DMS79 (cell line): ENCODE results near the gene ITGB7.
"Not testable (repeated sequence)": the region's sequence is repeated elsewhere in the genome, so short reads cannot be mapped to it uniquely, and the experiment has no call there.

Experiments
- DNase-seq: peaks from one replicate; lab custom pipeline; 2025; lab: John Stamatoyannopoulos, UW

ITGB7 gene

DNA sequence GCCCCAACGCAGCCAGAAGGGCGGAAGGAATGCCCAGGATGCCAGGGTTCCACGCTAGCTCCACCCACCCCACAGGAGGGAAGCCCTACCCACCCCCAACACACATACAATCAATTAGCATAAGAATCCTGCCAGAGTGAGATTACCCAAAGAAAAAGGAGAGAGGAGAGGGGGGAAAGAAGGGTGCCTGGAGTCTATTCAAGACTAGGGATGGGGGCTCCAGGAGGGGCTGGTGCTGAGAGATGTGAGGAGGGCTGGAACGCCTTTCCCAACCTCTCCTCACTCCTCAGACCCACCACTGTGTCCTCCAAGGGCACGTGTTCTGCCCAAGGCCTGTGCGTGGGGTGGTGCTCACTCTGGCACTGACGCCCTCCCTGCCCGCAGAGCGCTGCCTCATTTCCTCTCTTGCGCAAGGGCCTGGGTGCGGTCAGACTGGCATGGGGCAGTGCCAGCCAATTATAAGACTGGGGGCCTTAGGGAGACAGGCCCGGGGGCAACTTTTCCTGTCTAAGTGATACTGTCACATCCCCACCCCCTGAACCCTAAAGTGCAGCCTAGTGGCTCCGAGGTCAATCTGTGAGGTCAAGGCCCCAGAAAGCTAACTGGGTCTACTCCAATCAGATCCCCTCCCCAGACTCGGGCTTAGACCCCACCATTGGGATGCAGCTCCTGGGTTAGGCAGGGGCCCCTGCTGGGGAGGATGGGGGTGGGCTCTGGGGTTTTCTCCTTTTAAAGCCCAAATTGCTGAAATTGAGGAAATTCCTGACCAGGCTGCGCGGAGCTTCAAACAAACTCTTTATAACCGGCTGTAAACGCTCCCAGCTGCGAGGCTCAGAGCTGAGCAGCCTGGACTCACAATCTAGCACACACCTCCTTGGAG lies 10.2 kb upstream of the ITGB7 start:
- DNase-seq = no peak

DNA sequence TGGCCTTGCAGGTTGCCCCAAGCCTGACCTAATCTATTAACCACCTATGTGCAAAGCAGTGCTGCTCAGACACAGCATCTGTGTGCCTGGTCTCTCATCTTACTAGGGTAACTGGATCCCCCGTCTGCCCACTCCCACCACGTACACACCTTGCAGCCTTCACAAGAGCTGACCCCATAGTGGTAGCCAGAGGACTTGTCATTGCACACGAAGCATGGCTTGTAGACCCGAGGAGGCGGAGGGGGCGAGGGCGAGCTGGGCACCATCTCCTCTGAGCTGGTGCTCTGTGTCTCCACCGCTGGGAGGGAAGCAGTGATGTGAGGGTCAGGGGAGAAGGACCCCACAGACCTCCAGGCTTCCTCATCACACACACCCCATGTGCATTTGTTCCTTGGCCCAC lies 8.4 kb upstream of the ITGB7 start:
- DNase-seq = no peak

DNA sequence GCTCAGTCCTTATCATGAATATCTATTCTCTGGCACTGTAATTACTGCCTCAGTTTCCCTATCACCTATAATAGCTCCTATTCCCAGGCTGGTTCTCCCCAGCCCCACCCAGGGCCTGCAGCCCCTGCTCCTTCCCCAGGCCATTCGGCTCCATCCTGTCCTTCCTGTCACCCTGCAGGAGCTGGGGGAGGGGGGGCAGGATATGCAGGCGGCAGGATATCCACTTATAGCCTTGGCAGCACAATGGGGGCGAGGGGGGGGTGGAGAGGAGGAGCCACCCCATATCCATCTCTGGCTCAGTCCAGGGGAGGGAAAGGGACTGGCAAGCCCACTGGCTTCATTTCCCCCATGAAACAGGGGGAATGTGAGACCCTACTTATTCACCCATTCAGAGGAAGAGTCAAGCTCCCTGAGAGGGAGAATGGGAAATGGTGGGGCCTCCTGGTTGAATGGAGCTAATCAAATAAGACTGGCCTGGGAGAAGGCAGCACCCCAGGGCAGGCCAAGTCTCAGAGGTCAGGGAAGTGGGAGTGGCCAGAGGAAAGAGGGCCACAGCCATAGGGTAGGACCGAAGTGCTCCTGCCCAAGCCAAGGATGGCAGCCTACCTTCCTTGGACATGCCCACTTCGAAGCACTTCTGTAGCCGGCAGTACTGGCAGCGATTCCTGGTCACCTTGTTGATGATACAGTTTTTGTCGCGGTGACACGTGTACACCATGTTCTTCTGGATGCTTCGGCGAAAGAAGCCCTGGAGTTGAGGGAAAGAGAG lies 7.8 kb upstream of the ITGB7 start:
- no peak for DNase-seq

DNA sequence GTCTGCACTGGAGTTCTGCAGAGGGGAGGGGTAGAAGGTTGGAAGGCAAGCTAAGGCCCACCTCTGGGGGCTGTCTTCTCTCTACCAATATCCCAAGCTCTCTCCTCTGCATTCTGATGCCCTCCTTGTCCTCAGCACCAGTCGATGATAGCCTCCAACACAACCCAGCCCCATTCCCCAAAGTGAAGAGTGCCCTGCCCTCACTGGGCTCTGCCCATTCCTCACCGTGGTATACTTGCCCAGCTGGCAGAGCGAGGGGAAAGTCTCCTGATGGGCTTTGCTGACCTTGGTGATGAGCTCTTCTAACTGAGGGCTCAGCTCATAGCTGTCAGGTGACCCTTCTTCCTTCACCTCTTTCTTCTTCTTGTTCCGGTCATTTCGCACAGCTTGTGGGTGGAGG lies 7.2 kb upstream of the ITGB7 start:
- no peak for DNase-seq

DNA sequence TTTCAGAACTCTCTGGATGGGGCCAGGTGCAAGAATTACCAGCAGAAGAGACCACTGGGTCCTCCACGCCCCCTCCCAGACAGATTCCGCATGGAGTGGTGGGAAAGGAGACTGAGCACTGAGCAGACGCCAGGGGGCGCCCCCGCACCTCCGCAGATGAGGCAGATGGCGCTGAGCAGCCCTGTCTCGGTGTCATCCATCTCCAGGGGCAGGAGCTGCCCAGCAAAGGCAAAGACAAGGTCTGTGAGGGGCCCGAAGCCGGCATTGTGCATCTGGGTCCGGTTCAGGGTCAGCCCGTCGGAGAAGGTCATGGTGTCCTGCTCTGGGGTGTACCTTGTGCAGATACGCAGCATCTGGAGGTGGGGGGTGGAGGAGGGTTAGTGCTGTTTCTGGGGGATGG lies 6.3 kb upstream of the ITGB7 start:
- DNase-seq = no peak

DNA sequence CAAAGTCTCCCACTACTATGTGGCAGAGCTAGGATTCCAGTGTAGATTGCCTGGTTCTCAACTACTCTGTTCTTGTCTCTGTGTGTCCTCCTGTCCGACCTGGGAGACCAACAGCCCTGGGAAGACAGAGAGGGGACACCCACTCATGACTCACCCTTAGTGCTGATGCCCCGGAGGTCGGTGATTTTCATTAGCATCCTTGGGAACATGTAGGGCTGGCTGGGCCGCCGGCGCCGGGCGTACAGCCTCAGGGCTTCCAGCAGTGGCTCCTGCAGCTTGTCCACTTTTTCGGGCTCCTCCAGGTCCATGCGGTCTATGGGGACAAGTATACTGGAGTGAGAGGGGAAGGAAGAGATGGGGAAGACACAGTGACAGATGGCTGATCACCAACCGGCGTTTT lies 5.9 kb upstream of the ITGB7 start:
- no peak for DNase-seq

DNA sequence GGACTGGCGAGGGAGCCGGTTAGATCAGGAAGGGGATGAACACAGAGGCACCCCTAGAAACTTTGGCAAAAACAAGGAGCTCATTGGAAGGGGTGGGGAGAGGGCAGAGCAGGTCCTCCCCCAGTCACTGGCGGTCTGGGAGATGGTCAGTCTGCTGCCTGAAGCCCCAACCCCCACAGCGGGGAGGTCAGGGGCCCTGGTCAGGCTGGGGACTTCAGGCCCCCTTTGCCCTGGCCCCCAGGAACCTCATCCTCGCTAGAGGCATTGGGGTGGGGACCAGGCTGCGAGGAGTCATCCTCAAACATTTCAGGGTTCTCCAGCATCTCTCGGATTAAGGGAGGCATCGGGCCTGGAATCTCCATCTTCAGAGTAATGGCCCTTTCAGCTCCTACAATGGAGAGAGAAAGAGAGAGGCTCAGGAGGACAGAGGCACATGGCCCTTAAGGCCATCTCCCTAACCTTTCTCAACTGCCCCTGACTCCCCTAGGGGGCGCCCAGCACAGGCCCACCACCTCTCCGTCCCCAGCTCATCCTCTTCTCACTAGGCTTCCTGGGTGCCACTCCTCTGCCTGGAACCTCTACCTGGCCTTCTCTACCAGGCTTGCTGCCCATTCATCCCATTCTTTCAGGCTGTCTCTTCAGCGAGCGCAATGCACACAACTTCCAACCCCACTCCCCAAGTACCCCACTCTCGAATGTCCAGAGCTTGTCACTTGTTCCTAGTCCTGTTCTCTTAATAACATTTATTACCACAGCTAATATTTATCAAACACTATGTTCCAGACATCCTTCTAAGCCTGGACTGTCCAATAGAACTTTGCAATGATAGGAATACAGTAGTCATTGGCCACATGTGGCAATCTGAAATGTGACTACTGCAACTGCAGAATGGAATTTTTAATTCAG lies 4.7 kb upstream of the ITGB7 start:
- DNase-seq = no peak

DNA sequence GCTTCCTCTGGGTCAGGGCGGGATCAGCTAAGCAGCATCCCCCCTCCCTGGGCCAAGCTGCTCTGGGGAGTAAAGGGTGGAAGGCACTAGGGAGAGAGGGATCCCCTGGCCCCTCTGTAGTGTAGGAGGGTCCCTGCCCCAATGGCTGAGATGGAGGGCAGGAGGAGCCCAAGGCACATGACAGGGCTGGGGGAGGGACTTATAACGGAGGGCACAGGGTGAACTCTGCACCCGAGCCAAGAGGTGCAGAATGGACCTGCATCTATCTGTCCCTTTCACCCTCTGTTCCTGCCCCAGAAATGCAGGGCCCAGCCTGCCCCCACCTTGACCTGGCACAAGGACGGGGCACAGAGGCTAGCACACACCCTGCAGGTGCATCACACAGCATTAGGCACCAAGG lies 3.8 kb upstream of the ITGB7 start:
- no peak for DNase-seq

DNA sequence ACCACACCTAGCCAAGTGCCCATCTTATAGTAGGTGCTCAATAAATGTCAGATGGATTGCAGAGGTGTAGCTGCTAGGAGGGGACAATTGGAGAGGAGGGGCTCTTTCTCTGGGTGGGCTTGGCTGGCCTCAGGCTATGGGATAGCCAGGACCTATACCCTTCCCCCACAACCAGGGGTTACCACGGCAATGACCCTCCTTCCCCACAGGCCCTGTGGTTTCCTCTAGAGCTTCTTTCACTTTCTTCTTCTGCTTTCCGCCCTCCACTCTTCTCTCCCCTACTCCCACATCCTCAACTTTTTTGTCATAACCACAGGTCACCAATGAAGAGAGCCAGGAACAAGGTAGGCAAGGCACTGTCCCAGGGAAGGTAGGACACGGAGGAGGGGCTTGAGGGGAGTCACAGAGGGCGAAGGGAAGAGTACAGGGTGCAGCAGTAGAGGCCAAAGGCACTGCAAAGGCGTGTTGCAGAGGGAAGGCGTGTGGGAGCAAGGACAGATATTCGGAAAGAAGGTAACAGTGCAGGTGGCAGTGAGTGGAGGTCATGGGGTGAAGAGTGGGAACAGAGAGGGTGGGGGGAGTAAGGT lies 1.9 kb upstream of the ITGB7 start:
- no peak for DNase-seq

DNA sequence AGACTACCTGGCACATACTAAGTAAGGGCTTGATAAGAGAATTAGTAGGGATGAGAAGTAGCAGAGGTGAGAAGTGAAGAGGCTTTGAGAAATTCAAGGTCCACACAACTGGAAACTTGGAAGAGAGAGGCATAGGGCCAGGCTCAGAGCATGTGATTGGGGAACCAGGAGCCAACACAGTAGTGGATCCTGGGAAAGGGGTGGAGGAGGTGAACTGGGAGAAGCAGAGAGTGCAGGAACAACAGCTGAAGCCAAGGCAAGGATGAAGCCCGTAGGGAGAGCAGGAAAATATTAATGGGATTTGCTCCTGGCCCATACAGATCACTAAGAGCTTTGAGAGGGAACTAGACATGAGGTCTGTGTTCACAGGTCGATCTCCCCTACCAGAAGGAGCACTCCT lies 1.4 kb upstream of the ITGB7 start:
- no peak for DNase-seq

DNA sequence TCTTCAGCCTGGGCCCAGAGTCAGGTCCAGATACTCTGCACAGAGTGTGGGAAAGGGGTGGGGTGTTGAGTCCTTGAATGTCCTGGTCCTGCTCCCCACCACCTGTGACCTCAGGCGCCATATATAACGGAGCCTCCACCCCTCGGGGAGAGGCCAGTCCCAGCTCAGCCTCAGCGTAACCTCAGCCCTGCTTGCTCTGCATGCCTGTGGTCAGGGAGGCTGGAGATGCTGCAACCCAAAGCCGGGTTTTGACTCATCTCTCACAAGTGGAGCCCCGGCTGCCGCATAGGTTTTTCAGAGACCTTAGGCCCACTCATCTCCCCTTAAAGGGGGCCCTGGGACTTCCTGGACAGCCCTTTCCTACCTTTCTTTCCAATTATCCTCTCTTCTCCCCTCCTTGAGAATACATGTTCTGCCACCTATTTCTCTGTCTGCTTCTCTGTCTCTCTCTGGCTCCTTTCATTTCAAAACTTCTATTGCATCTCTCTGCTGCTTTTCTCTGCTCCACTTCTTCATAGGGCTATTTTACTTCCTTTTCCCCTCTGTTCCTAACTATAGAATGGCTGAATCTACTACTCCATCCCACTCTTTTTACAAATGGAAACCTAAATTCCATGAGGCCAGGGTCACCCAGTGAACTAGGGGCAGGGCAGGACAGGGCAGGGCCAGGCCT lies 1.2 kb downstream of the ITGB7 start:
- DNase-seq = no peak

DNA sequence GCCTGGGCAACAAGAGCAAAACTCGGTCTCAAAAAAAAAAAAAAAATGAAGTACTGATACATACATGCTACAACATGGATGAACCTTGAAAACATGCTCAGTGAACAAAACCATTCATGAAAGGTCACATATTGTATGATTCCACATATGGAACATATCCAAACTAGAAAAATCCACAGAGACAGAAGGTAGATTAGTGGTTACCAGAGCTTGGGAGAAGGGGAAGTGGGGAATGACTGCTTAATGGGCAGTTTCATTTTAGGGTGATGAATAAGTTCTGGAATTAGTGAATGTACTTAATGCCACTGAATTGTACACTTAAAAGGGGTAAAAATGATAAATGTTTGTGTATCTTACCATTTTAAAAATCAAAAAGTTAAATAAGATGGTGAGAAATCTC lies 2.7 kb downstream of the ITGB7 start:
- DNase-seq = no peak

DNA sequence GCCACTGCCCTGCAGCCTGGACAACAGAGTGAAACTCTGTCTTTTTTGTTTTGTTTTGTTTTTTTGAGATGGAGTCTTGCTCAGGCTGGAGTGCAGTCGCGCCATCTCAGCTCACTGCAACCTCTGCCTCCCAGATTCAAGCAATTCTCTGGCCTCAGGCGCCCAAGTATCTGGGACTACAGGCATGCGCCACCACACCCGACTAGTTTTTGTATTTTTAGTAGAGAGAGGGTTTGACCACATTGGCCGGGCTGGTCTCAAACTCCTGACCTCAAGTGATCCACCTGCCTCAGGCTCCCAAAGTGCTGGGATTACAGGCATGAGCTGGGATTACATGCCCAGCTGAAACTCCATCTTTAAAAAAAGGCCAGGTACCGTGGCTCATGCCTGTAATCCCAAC lies 4.7 kb downstream of the ITGB7 start:
- not testable (repeated sequence) for DNase-seq

DNA sequence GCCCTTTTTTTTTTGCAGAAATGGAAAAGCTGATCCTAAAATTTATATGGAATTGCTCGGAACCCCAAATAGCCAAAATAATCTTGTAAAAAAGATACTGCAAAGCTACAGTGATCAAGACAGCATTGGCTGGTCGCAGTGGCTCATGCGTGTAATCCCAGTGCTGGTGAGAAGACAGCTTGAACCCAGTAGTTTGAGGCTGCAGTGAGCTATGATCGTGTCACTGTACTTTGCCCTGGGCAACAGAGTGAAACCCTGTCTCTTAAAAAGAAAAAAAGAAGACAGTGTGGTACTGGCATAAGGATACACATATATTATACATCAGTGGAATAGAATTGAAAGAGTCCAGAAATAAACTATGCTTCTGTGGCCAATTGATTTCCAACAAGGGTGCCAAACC lies 5.4 kb downstream of the ITGB7 start:
- DNase-seq = no peak

DNA sequence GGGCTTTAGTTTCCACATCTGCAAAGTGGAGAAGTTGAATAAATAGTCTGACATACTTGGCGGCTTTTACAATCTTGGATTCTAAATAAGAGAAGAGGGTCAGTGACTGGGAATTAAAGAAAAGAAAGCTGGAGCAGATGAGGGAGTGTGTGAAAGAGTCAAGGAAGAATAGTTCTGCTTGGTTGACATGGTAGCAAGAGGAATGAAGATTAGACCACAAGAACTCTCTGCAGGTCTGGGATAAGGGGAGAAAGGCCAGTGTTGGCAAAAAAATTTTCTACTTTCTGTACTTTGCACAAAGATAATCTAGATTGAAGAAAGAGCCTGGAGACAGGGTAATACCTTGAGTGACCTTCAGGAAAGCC lies 5.9 kb downstream of the ITGB7 start:
- no peak for DNase-seq

DNA sequence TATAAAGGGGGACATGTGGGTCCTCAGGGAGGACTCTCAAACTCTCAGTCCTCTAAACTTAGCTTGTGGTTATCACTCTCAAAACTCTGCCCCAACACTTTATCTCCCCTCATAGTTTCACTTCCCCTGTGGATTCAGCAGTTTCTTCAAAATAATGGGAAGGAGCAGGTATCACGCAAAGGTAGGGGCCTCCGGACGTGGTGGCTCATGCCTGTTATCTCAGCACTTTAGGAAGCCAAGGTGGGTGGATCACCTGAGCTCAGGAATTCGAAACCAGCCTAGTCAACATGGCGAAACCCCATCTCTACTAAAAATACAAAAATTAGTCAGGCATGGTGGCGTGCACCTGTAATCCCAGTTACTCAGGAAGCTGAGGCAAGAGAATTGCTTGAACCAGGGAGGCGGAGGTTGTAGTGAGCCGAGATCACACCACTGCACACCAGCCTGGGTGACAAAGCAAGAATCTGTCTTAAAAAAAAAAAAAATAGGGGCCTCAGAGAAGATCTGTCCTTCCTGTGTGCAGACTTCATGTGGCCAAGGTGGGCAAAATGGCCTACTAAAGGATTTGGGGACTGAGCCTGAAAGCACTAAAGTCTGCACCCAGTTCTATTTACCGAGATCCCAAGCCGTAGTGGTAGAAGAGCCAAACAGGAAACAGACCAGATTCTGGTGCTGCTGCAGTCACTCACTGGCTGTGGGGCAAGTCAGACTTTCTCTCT lies 6.4 kb downstream of the ITGB7 start:
- DNase-seq = no peak

DNA sequence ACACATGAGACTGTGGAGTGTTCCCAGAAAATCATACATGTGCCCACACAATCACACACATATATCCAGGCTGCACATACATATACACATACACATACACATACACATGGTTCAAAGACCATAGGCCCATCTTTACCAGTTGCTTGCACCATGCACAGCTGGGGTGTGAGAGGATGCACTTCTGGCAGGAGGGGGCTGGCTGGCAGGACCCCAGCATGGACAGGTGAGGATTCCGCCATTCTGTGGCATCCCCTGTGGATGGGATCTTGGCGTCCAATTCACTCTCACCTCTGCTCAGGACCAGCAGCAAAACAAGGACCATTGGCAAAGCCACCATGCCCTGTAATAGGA lies 7.0 kb downstream of the ITGB7 start:
- no peak for DNase-seq

DNA sequence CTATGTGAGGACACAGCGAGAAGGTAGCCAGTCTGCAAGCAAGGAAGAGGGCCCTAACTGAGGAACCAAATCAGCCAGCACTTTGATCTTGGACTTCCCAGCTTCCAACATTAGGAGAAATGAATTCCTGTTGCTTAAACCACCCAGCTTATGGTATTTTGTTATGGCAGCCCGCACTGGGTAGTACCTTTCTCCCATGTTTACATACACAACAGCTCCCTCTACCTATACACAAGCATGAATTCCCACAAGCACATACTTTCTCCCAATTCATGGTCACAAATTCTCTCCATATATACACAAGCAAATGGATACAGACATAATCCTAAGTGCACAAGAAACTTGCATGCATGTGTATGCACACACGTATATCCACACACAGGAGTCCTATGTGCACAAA lies 7.4 kb downstream of the ITGB7 start:
- DNase-seq = no peak

DNA sequence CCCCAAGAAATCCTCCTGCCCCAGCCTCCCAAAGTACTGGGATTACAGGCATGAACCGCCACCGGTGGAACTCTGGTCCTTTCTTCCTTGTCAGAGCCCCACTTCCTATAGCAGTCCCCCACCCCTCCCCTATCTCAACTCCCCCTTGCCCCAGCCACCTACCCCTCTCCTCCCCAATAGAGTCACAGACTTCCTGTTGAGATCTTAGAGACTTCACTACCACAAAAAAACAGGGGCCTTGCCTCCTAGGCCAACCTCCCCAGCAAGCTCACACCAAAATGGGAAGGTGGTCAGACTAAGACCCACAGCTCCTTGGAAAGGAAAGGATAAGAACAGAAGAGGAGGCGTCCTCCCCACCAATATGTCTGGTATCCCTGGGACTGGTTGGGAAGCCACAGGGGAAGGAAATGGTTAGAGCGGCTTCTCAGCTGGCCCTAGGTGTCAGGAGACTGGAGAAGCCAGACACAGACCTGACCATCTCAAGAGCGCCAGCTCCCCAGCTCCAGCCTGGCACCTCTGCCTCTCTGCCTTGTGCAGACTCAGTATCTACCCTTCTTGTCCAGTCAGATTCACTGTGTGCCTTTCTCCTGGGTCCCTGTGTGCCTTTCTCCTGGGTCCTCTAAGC lies 8.5 kb downstream of the ITGB7 start:
- no peak for DNase-seq

DNA sequence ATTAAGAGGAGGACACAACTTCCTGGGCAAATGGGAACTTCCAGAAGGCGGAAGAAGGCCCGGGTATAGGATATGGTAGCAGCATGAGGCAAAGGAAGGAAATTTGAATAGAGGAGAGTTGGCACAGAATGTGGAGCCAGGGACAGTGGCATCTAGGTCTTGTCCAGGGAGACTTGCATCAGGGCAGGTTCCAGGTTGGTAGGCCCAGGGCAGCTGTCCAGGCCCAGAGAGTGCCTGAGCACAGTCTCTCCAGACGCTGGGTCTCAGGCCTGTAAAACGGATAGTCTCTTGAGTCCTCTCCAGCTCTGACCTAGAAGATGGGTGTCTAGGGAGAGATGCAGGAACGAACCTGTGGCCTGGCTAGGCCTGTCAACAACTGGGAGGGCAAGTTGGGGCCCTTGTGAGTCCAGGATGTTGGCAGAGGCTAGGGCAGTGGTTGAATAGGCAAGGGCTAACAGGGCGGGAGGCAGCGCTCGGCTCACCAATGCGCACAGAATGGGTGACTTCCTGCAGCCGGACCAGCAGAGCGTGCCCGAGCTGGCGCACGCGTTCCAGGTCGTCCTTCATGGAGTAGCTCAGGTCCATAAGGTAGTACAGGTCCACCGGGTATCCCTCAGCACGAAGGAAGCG lies 9.9 kb downstream of the ITGB7 start:
- no peak for DNase-seq
